Neural progenitor cell (in vitro differentiated cells): ENCODE data around the gene PCDHB9. TPM values are rescaled to one million over a fixed set of nuclear protein-coding genes. Genes with fewer than 3 reads are reported as not detected.
"Not testable (repeated sequence)": the region's sequence is repeated elsewhere in the genome, so short reads cannot be mapped to it uniquely, and the experiment has no call there.

Experiments
- DNase-seq: peaks from one replicate; pipeline ENCODE4 v3.0.0-alpha.2; 2016; ENCODE audit warnings: low spot score
- H2AFZ ChIP-seq: fragments of 200-600 bp; sonication (generic); replicated peaks from 2 replicates; pipeline ENCODE4 v1.6.1; 2016; ENCODE audit warnings: antibody characterized with exemption
- H3F3A ChIP-seq: fragments of 200-600 bp; sonication (generic); 2 replicates; pipeline ENCODE4 v1.6.1; 2016; ENCODE audit warnings: antibody characterized with exemption, low read depth
- H3K27ac ChIP-seq: fragments of 200-600 bp; sonication (generic); 2 replicates; pipeline ENCODE4 v1.5.1; 2016; ENCODE audit warnings: mild to moderate bottlenecking
- H3K27me3 ChIP-seq: fragments of 200-600 bp; sonication (generic); 2 replicates; pipeline ENCODE4 v1.6.1; 2016; ENCODE audit warnings: mild to moderate bottlenecking, moderate library complexity
- H3K36me3 ChIP-seq: fragments of 200-600 bp; sonication (generic); 2 replicates; pipeline ENCODE4 v1.5.1; 2016
- H3K4me1 ChIP-seq: fragments of 200-600 bp; sonication (generic); 2 replicates; pipeline ENCODE4 v1.6.1; 2016; ENCODE audit warnings: mixed run types
- H3K4me2 ChIP-seq: fragments of 200-600 bp; sonication (generic); 2 replicates; pipeline ENCODE4 v1.6.1; 2016
- H3K4me3 ChIP-seq: fragments of 200-600 bp; sonication (generic); 2 replicates; pipeline ENCODE4 v1.5.1; 2016
- H3K79me2 ChIP-seq: fragments of 200-600 bp; sonication (generic); 2 replicates; pipeline ENCODE4 v1.6.1; 2016; ENCODE audit warnings: low read depth
- H3K9ac ChIP-seq: fragments of 200-600 bp; sonication (generic); 2 replicates; pipeline ENCODE4 v1.6.1; 2016
- H3K9me3 ChIP-seq: fragments of 200-600 bp; sonication (generic); 2 replicates; pipeline ENCODE4 v1.5.1; 2016; ENCODE audit warnings: low read depth
- H4K20me1 ChIP-seq: fragments of 200-600 bp; sonication (generic); 2 replicates; pipeline ENCODE4 v1.6.1; 2016; ENCODE audit warnings: low read depth
- H3K27ac Mint-ChIP-seq: 3 replicates; pipeline ENCODE4 v1.8.0; 2021; ENCODE audit warnings: mixed read lengths
- H3K27me3 Mint-ChIP-seq: 2 replicates; pipeline ENCODE4 v1.8.0; 2022; ENCODE audit warnings: low read depth, mild to moderate bottlenecking, inconsistent platforms, moderate library complexity, mixed read lengths; ENCODE audit not compliant: insufficient read depth
- H3K36me3 Mint-ChIP-seq: 3 replicates; pipeline ENCODE4 v1.8.0; 2021; ENCODE audit warnings: mixed read lengths
- H3K4me1 Mint-ChIP-seq: 3 replicates; pipeline ENCODE4 v1.8.0; 2021; ENCODE audit warnings: mixed read lengths
- H3K4me3 Mint-ChIP-seq: 3 replicates; pipeline ENCODE4 v1.8.0; 2021; ENCODE audit warnings: mild to moderate bottlenecking, moderate library complexity, mixed read lengths
- H3K9me3 Mint-ChIP-seq: 3 replicates; pipeline ENCODE4 v1.8.0; 2020; ENCODE audit warnings: mixed read lengths
- CTCF ChIP-seq: fragments of 200-600 bp; sonication (generic); IDR thresholded peaks from 2 replicates; pipeline ENCODE4 v1.5.1; 2017; ENCODE audit warnings: antibody characterized with exemption, mild to moderate bottlenecking
- EZH2 ChIP-seq: fragments of 200-600 bp; sonication (generic); IDR thresholded peaks from 2 replicates; pipeline ENCODE4 v1.6.1; 2017; ENCODE audit warnings: antibody characterized with exemption, mild to moderate bottlenecking, moderate library complexity
- EZH2phosphoT487 ChIP-seq: fragments of 200-600 bp; sonication (generic); IDR thresholded peaks from 2 replicates; pipeline ENCODE4 v1.6.1; 2017; ENCODE audit warnings: antibody characterized with exemption
- total RNA-seq: library from RNA; depleted of rRNA; stranded (reverse); fragments of >200 nt; gene quantifications from 2 replicates; pipeline ENCODE4 v1.2.3, GENCODE V29; 2015; ENCODE audit warnings: low replicate concordance

The PCDHB9 gene
- total RNA-seq, 1 donor from 2014 or later, result 4.6 TPM

- H3K4me3 Mint-ChIP-seq, H3K9me3 ChIP-seq, H4K20me1 ChIP-seq, H3K27ac Mint-ChIP-seq, H3K27me3 Mint-ChIP-seq, H3F3A ChIP-seq, H3K36me3 ChIP-seq, H3K27me3 ChIP-seq, H3K4me1 ChIP-seq, H3K9ac ChIP-seq, H3K4me3 ChIP-seq, H3K79me2 ChIP-seq, H3K4me1 Mint-ChIP-seq, H3K4me2 ChIP-seq, H3K27ac ChIP-seq: not testable (repeated sequence)
- H2AFZ ChIP-seq, result peak within 1 kb of the TSS; percentile 63
- H3K9me3 Mint-ChIP-seq, result peaks cover 55% of the 10 kb centered on the region
- peaks cover 14% of the 10 kb centered on the region for H3K36me3 Mint-ChIP-seq
- peak; percentile 58 for TF ChIP-seq CTCF
- DNase-seq, result peak; percentile 63
These were observed 26.8 kb downstream of the PCDHB9 start, which contains the start of gene PCDHB13 for GRCh38 chr5:141213656-141214339. TSS of gene PCDHB13 (plus strand) at chr5:141213919. CDS start at chr5:141214124, 205 bp downstream.

GRCh38 chr5:141214583-141214982 lies 27.6 kb downstream of the PCDHB9 start:
- H3K9ac ChIP-seq, H3K4me2 ChIP-seq, H3K4me1 ChIP-seq, H3K4me3 ChIP-seq, H3K27me3 ChIP-seq, H3K27ac ChIP-seq, DNase-seq, H3K4me3 Mint-ChIP-seq, H3K9me3 ChIP-seq, H3F3A ChIP-seq, H3K27ac Mint-ChIP-seq, H2AFZ ChIP-seq, H3K4me1 Mint-ChIP-seq, H3K79me2 ChIP-seq, H3K36me3 ChIP-seq, H4K20me1 ChIP-seq, H3K27me3 Mint-ChIP-seq: not testable (repeated sequence)
- H3K36me3 Mint-ChIP-seq, result peaks cover 14% of the 10 kb centered on the region
- H3K9me3 Mint-ChIP-seq, result peaks cover 48% of the 10 kb centered on the region

GRCh38 chr5:141215504-141215903 lies 28.5 kb downstream of the PCDHB9 start:
- Mint-ChIP-seq H3K36me3 (peaks cover 10% of the 10 kb centered on the region), H3K9me3 (peaks cover 41% of the 10 kb centered on the region)
- not testable (repeated sequence) for H3K4me1 Mint-ChIP-seq, H3K4me1 ChIP-seq, H3K79me2 ChIP-seq, H3K9me3 ChIP-seq, H3K4me3 Mint-ChIP-seq, H3K27ac Mint-ChIP-seq, H2AFZ ChIP-seq, DNase-seq, H3F3A ChIP-seq, H3K27me3 Mint-ChIP-seq, H3K4me2 ChIP-seq, H4K20me1 ChIP-seq, H3K9ac ChIP-seq, H3K27me3 ChIP-seq, H3K4me3 ChIP-seq, H3K27ac ChIP-seq, H3K36me3 ChIP-seq

- not testable (repeated sequence) for H3K79me2 ChIP-seq, H3K27me3 Mint-ChIP-seq, H3K27ac Mint-ChIP-seq, DNase-seq, H2AFZ ChIP-seq, H3K27ac ChIP-seq, H3K9me3 ChIP-seq, H3K27me3 ChIP-seq, H3F3A ChIP-seq, H3K36me3 Mint-ChIP-seq, H3K36me3 ChIP-seq, H3K4me1 Mint-ChIP-seq, H3K4me2 ChIP-seq, H3K9ac ChIP-seq, H3K4me3 ChIP-seq, H4K20me1 ChIP-seq, H3K4me1 ChIP-seq, H3K4me3 Mint-ChIP-seq
- peaks cover 39% of the 10 kb centered on the region for H3K9me3 Mint-ChIP-seq
These were observed 29.1 kb downstream of the PCDHB9 start for GRCh38 chr5:141216035-141216434.

- Histone ChIP-seq H3K9me3 (no peaks in the 10 kb centered on the region), H3K27ac (no peak within 1 kb of the TSS), H3K27me3 (no peaks in the 10 kb centered on the region), H3K9ac (no peak within 1 kb of the TSS), H3K4me1 (no peaks in the 10 kb centered on the region), H3K79me2 (no peaks in the 10 kb centered on the region), H4K20me1 (no peaks in the 10 kb centered on the region), H3K36me3 (peaks cover 6% of the 10 kb centered on the region), H3F3A (no peaks in the 10 kb centered on the region), H2AFZ (peak within 1 kb of the TSS; percentile 77), H3K4me2 (peak within 1 kb of the TSS; percentile 67), H3K4me3 (peak within 1 kb of the TSS; percentile 39)
- Mint-ChIP-seq H3K36me3 (peaks cover 6% of the 10 kb centered on the region), H3K4me3 (peak within 1 kb of the TSS; percentile 78), H3K4me1 (peaks cover 5% of the 10 kb centered on the region), H3K9me3 (peaks cover 28% of the 10 kb centered on the region), H3K27ac (peak within 1 kb of the TSS; percentile 39), H3K27me3 (peaks cover 2% of the 10 kb centered on the region)
- peak; percentile 85 for DNase-seq
- TF ChIP-seq CTCF, result peak; percentile 74
- TF ChIP-seq EZH2, result no peak
- TF ChIP-seq EZH2phosphoT487, result no peak
These were observed 36.3 kb downstream of the PCDHB9 start, which contains the start of gene PCDHB14 for GRCh38 chr5:141223112-141223783. TSS of gene PCDHB14 (plus strand) at chr5:141223343. CDS start at chr5:141223506, 163 bp downstream.

- not testable (repeated sequence) for H3K4me1 Mint-ChIP-seq, H3K4me3 Mint-ChIP-seq, H3K4me2 ChIP-seq, H2AFZ ChIP-seq, H3K27ac ChIP-seq, H4K20me1 ChIP-seq, H3K9ac ChIP-seq, H3K79me2 ChIP-seq, H3K27me3 ChIP-seq, H3F3A ChIP-seq, H3K27ac Mint-ChIP-seq, H3K27me3 Mint-ChIP-seq, H3K4me3 ChIP-seq, H3K9me3 ChIP-seq, DNase-seq, H3K4me1 ChIP-seq, H3K36me3 Mint-ChIP-seq, H3K36me3 ChIP-seq
- H3K9me3 Mint-ChIP-seq, result peaks cover 29% of the 10 kb centered on the region
These were observed 37.9 kb downstream of the PCDHB9 start for GRCh38 chr5:141224844-141225243.
